ENCODE results near the gene TAPT1.

TAPT1 gene

GRCh38 chr4:16248605-16249004 lies 22.3 kb upstream of the TAPT1 start:
- DNase-seq (ENCODE audit: low spot score), result no peak

DNA sequence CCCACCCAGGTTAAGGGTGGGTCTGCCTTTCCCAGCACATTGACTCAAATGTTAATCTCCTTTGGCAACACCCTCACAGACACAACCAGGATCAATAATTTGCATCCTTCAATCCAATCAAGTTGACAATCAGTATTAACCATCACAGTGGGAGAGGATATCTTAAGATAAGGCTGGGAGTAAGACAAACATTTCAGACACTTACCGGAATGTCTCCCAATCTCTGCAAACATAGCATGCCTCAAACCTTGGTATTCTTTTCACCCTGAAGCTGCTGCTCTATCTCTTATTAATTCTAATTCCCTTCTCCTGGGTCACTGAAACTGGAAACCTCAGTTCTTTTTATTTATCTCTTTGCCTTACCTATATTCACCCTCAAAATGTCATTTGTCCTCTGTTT lies 19.0 kb upstream of the TAPT1 start:
- DNase-seq (ENCODE audit: low spot score), result no peak

DNA sequence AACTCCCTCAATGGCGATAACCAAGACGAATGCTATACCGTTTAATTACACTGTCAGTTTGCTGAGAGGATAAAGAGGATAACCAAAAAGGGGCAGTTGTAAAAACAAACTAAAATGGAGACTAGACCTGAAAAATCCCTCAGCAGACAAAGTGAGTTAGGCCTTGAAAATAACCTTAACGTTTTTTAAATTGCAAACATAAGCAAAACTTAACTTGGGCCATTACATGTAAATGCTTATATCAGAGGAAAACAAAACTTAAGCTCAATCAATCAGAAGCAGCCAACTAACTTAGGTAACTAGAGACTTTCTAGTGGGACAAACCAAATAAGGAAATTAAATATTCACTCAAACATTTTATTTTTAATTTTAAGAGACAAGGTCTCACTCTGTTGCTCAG lies 17.0 kb upstream of the TAPT1 start:
- no peak for DNase-seq (ENCODE audit: low spot score)

- DNase-seq (ENCODE audit: low spot score), result no peak
Observed at GRCh38 chr4:16240300-16240699, 14.0 kb upstream of the TAPT1 start.

DNA sequence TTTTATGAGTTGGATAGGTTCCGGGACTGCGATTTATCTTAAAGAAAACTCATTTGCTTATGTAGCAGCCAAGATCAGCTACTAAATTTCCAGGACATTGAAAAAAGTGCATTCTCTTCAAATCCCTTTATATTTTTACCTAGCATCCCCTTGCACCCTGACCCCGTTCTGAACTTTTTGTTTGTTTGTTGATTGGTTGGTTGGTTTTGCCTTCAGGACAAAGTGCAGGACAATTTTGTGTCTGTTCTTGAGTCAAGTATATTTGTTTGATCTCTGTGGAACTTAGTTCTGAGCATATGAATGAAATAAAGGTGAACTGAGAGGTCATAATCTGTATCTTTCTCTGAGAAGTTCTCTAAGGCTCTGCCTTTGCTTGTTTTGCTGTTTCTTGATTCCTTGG lies 12.8 kb upstream of the TAPT1 start:
- no peak for DNase-seq (ENCODE audit: low spot score)

- no peak for DNase-seq (ENCODE audit: low spot score)
Observed at GRCh38 chr4:16238327-16238726, 12.1 kb upstream of the TAPT1 start.

DNA sequence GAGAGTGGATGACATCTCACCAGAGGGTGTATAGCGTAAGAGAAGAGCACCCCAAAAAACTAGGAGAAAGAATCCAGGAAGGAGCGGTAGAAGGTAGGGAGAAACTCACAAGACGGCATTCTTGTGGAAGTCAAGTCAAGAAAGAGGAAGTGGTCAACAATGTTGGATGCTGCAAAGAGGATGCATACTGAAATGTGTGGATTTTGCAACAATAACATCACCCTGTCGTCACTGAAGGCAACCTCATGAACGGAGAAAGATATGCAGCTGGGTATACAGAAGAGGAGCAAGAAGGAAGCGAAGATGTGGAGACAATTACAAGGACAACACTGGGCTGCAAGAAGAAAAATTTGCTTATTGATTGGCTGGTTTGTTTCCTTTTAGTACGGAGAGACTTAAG lies 11.4 kb upstream of the TAPT1 start:
- no peak for DNase-seq (ENCODE audit: low spot score)

DNA sequence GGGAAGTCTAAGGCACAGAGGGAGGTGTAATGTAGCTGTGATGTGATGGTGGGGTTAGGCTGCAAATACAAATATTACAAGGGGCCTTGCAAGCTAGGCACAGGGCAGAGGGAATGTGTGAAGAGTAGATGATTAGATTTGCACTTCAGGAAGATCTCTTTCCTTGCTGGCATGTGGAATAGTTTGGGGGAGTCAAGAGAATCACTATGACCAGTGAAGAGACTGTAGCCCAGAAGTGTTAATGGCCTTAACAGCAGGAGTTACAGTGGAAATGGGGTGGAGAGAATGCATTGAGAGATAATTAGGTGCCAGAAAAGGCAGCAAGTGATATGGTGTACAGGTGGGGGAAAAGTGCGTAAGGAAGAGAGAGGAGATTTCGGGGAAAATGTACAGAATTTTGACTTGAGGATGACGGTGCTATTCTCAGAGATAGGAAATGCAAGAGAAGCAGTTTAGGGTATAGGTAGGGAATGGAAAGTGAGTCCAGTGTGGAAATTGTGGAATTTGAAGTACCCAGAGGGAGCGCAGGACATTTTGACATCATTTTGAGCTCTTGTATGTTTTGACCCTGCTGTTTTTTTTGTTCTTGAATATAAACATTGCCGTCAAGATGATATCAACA lies 10.2 kb upstream of the TAPT1 start:
- no peak for DNase-seq (ENCODE audit: low spot score)

DNA sequence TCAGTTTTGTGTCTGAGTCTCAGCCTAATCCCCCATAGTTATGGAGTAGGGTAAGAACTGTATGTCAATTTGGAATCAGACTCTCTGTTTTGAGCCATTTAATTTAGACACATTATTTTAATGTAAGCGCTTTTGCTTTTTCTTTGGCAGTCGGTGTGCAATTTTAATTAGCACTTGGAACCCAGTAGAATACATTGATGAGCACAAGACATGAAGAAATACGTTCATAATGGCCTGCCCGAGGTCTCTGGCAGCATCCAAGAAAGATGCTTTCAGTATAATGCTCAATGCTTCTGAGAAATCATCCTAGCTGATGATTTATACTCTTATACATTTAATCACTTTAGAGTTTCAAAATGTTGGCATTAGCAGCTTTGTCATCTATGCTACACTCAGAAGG lies 8.9 kb upstream of the TAPT1 start:
- no peak for DNase-seq (ENCODE audit: low spot score)

GRCh38 chr4:16233569-16234177 lies 7.4 kb upstream of the TAPT1 start:
- DNase-seq (ENCODE audit: low spot score), result no peak

DNA sequence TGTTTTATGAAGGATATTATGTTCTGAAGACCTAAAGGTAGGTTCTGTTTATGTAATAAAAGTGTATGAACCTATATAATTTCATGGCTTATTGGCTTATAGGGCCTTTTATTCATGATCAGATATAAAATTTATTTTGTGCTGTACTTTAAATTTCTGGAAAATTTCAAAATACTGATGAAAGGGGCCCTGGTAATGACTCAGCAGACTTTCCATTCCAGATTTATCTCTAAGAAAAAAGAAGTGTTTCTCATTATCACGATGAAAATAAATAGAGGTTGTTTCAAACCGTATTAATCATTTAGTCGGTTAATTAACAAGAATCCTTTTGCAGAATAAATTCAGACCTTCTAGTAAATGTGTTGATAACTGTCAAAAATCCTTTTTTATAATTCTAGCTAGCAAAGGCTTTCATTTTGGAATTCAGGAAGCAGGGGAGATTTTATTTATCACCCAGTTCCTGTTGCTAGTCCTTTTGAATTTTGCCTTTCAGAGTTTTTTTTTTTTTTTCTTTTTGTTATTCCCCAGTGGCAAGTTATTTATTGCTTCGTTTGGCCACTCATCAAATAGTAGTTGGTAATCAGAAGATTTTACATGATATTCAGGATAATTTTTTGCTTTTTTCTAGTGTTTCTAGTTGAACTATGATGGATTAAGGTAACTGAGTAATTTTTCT lies 5.4 kb upstream of the TAPT1 start:
- DNase-seq (ENCODE audit: low spot score), result no peak

- no peak for DNase-seq (ENCODE audit: low spot score)
Observed at GRCh38 chr4:16230308-16230707, 4.0 kb upstream of the TAPT1 start.

DNA sequence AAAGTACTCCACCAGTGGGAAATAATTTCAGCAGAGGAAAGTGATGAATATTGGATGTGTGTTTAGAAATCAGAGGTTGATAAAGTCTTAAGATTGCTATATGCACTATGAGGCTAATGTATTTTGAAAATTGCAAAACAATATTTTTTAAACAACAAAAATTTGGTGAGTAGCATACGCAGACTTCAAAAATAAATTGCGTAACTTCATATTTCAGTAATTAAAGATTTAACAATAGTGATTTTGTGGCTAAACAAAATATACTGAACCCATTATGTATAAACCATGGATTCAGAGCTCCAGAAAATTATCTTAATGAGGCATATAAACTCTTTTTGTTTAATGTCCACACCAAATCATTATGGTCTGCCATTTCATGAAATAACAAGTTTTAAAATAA lies 3.3 kb upstream of the TAPT1 start:
- DNase-seq (ENCODE audit: low spot score), result no peak

DNA sequence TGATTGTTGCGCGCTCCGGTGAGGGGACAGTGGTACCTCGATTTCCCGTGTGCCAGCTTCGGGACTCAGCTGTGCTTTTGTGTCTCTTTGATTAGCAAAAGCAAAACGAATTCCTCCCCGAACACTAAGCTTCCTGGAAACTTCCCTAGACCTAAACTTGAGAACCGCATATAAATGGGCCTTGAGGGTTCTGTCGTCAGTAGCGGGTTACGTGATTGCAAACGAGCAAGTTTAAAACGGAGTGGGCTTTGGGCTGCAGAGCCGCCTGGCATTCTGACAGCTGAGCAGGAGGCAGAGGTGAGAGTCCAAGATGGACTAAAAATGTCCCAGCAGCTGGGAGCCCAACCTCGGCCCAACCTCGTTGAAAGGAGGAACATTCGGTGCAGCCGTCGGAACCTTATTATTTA lies 1.2 kb upstream of the TAPT1 start:
- no peak for DNase-seq (ENCODE audit: low spot score)

- peak; percentile 80 for DNase-seq (ENCODE audit: low spot score)
Observed at GRCh38 chr4:16226816-16227461, 668 bp upstream of the TAPT1 start.

DNA sequence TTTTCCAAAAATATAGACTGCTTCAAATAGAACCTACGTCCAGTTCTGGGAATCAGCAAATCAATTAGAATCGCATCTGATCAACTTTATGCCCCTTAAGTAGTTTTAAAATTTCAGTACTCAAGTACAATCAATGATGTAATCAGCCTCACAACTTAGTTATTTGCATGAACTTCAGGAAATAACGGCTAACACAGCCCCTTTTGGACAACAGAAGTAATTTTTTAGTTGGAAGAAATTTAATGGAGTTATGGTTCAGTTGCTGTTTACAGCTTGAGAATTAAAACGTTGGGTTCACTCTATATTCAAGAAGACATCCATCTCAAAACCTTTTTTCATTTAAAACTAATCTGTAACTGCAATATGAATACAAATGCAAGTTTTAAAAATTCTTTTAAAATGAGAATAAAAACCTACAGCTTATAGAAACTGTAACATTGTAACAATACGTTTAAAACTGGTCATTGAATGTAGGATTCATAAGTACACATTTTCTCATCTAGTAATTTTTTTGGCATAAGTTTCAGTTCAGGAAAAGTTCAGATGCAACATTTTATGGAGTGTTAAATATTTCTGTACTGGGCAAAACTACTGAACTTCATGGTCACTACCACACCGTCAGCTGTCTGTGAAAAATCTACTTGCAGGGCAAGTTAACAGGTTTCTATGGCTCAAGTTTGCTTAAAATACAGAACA lies 956 bp downstream of the TAPT1 start:
- no peak for DNase-seq (ENCODE audit: low spot score)

DNA sequence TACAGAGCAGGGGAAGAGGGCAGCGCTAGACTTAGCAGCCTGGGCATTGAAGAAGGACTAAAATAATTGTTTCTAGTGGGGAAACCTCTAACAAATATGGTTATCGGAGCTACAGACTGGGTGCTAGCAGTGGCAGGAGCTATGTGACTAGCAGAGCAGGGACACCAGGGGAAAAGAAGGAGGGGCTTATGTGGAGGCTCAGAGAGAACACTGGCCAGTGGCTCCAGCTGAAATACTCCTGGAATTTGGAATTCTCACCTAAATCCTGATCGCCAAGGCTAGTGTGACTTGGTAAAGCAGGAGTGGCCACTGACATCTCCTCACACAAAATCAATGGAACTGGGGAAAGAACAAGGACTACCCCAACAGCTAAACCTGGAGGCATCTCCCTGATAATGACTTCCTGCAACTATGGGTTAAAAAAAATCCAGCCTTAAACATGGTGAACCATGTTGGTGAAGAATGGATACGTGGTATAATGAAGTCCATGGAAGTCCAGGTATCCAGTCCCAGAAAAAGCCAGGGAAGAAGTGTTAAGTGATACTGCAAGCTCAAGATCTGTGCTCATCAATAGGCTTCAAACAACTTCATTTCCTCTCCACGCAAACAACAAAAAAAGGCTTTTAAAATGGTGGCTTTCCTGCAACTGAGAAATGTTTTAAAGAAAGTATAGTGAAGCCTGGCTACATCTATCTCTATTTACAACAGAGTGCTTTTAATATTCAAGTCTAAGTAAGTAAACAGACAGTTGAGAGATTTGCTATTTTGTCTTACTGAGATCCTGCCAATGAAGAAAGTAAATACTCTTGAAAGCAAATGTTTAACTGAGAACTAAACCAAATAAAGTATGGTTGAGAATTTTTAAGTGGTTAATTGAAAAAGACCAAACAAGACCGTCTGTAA lies 1.8 kb downstream of the TAPT1 start:
- no peak for DNase-seq (ENCODE audit: low spot score)

- DNase-seq (ENCODE audit: low spot score), result no peak
Observed at GRCh38 chr4:16222957-16223527, 3.2 kb downstream of the TAPT1 start.

GRCh38 chr4:16218950-16219349 lies 7.3 kb downstream of the TAPT1 start:
- DNase-seq (ENCODE audit: low spot score), result no peak

- no peak for DNase-seq (ENCODE audit: low spot score)
Observed at GRCh38 chr4:16217300-16218051, 8.8 kb downstream of the TAPT1 start.
